ENCODE measurements around the gene PRKN. TPM values are rescaled to one million over a fixed set of nuclear protein-coding genes. Genes with fewer than 3 reads are reported as not detected.

PRKN gene
- total RNA-seq, 1 donor from 2014 or later: 2.8 TPM

DNA sequence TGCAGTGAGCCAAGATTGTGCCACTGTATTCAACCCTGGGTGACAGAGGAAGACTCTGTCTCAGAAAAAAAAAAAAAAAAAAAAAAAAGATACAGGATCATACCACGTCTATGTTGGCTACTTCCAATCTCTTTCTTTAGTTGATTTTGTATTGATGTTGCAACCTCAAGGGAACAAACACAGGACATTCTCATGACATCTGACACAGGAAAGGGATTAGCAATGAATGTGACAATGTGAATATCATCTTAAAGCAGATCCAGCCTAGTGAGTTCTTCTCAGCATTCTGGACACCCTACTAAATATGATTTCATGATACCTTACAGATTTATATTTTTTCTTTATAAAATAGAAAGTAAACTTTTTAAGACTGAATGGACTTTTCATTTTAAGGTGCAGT, 580.3 kb downstream of the PRKN start:
- TF ChIP-seq, protein P1, sequence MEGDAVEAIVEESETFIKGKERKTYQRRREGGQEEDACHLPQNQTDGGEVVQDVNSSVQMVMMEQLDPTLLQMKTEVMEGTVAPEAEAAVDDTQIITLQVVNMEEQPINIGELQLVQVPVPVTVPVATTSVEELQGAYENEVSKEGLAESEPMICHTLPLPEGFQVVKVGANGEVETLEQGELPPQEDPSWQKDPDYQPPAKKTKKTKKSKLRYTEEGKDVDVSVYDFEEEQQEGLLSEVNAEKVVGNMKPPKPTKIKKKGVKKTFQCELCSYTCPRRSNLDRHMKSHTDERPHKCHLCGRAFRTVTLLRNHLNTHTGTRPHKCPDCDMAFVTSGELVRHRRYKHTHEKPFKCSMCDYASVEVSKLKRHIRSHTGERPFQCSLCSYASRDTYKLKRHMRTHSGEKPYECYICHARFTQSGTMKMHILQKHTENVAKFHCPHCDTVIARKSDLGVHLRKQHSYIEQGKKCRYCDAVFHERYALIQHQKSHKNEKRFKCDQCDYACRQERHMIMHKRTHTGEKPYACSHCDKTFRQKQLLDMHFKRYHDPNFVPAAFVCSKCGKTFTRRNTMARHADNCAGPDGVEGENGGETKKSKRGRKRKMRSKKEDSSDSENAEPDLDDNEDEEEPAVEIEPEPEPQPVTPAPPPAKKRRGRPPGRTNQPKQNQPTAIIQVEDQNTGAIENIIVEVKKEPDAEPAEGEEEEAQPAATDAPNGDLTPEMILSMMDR (IDR thresholded peaks at IDR 0.05): no peak
- TF ChIP-seq EZH2phosphoT487 (IDR thresholded peaks at IDR 0.05): no peak
- Histone ChIP-seq H3K79me2 (ENCODE audit: low read depth) (no peaks in the 10 kb centered on the region), H3K9ac (no peak overlapping the region), H3K4me1 (no peaks in the 10 kb centered on the region), H3K36me3 (no peaks in the 10 kb centered on the region), H3K4me2 (no peak overlapping the region), H3K9me3 (ENCODE audit: low read depth) (no peaks in the 10 kb centered on the region), H3F3A (ENCODE audit: low read depth) (no peaks in the 10 kb centered on the region), H4K20me1 (ENCODE audit: low read depth) (no peaks in the 10 kb centered on the region), H2AFZ (replicated peaks) (no peak overlapping the region), H3K27me3 (no peaks in the 10 kb centered on the region), H3K4me3 (no peak overlapping the region), H3K27ac (no peak overlapping the region)
- no peak overlapping the region for H3K4me3 Mint-ChIP-seq
- no peaks in the 10 kb centered on the region for H3K36me3 Mint-ChIP-seq
- H3K27ac Mint-ChIP-seq: no peak overlapping the region
- no peaks in the 10 kb centered on the region for H3K9me3 Mint-ChIP-seq
- H3K27me3 Mint-ChIP-seq (ENCODE audit: insufficient read depth, low read depth): no peaks in the 10 kb centered on the region
- H3K4me1 Mint-ChIP-seq: no peaks in the 10 kb centered on the region
- DNase-seq (ENCODE audit: low spot score): no peak

DNA sequence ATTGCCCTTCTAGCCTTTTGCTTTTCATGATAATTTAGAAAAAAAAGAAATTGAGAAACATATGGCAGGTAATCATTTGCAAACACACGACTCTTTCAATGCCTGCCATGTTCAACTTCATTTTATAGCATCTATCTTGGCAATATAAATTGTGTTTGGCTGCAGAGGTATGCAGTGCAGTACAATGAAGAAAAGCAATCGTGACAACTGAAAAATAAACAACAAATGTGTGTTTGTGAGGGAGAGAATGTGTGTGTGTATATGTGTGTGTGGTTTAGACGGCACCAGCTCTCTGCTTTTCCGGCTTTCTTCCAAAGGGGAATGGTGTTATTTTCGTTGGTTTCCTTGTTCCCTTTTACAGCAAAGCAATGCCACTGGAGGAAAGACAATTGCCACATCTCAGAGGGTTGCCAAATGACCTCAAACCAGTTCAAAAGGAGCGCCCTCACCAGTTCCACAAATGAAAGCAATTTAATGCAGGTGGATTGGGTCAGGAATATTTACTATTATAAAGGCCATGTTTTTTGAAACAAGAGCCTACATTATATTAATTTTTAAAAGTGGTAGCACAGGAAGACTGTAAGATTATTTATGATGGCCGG, 587.2 kb downstream of the PRKN start:
- DNase-seq (ENCODE audit: low spot score): no peak
- H2AFZ ChIP-seq (replicated peaks): no peak overlapping the region
- TF ChIP-seq EZH2phosphoT487 (IDR thresholded peaks at IDR 0.05): no peak
- TF ChIP-seq EZH2 (IDR thresholded peaks at IDR 0.05): no peak
- TF ChIP-seq, protein P1 (IDR thresholded peaks at IDR 0.05): no peak
- H3K36me3 ChIP-seq: peaks cover 2% of the 10 kb centered on the region
- no peak overlapping the region for H3K9ac ChIP-seq
- no peak overlapping the region for H3K4me2 ChIP-seq
- no peak overlapping the region for H3K4me3 ChIP-seq
- Mint-ChIP-seq H3K36me3 (no peaks in the 10 kb centered on the region), H3K27me3 (ENCODE audit: insufficient read depth, low read depth) (no peaks in the 10 kb centered on the region), H3K4me3 (no peak overlapping the region), H3K27ac (no peak overlapping the region), H3K9me3 (peaks cover 7% of the 10 kb centered on the region), H3K4me1 (no peaks in the 10 kb centered on the region)
- H3K27me3 ChIP-seq: no peaks in the 10 kb centered on the region
- H3K27ac ChIP-seq: no peak overlapping the region
- H3K79me2 ChIP-seq (ENCODE audit: low read depth): no peaks in the 10 kb centered on the region
- no peaks in the 10 kb centered on the region for H3K4me1 ChIP-seq
- no peaks in the 10 kb centered on the region for H3K9me3 ChIP-seq (ENCODE audit: low read depth)
- H4K20me1 ChIP-seq (ENCODE audit: low read depth): no peaks in the 10 kb centered on the region
- no peaks in the 10 kb centered on the region for H3F3A ChIP-seq (ENCODE audit: low read depth)

DNA sequence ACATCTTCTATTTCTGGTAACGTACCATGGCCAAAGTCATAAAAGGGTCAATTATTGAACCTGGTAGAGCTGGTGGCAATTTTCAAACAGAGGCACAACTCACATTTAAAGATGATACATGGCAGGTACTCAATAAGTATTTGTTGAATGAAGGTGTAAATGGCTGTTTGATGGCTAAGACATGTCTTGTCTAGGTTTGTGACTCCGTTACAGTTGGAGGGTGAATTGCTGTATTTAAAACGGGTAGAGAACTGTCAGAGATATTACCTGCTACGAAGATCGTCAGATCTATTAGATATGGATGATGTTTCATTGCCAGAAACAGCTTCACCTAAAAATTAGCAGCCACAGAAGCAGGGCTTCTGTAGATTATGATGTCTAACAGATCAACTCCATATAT, 601.9 kb downstream of the PRKN start:
- Mint-ChIP-seq H3K4me3 (no peak overlapping the region), H3K9me3 (no peaks in the 10 kb centered on the region), H3K4me1 (peaks cover 10% of the 10 kb centered on the region), H3K27me3 (ENCODE audit: insufficient read depth, low read depth) (peaks cover 3% of the 10 kb centered on the region), H3K36me3 (no peaks in the 10 kb centered on the region), H3K27ac (no peak overlapping the region)
- no peak for TF ChIP-seq EZH2 (IDR thresholded peaks at IDR 0.05)
- TF ChIP-seq, protein P1 (IDR thresholded peaks at IDR 0.05): no peak
- no peak for TF ChIP-seq EZH2phosphoT487 (IDR thresholded peaks at IDR 0.05)
- Histone ChIP-seq H3K27me3 (no peaks in the 10 kb centered on the region), H3K4me2 (no peak overlapping the region), H4K20me1 (ENCODE audit: low read depth) (no peaks in the 10 kb centered on the region), H3K9me3 (ENCODE audit: low read depth) (no peaks in the 10 kb centered on the region), H3K4me3 (no peak overlapping the region), H3K4me1 (peaks cover 9% of the 10 kb centered on the region), H3K79me2 (ENCODE audit: low read depth) (no peaks in the 10 kb centered on the region), H3F3A (ENCODE audit: low read depth) (no peaks in the 10 kb centered on the region), H2AFZ (replicated peaks) (no peak overlapping the region), H3K27ac (no peak overlapping the region), H3K9ac (no peak overlapping the region), H3K36me3 (no peaks in the 10 kb centered on the region)
- no peak for DNase-seq (ENCODE audit: low spot score)

All from neural progenitor cell (in vitro differentiated cells).